ENCODE data around the gene DNAAF1.

DNAAF1 gene

DNA sequence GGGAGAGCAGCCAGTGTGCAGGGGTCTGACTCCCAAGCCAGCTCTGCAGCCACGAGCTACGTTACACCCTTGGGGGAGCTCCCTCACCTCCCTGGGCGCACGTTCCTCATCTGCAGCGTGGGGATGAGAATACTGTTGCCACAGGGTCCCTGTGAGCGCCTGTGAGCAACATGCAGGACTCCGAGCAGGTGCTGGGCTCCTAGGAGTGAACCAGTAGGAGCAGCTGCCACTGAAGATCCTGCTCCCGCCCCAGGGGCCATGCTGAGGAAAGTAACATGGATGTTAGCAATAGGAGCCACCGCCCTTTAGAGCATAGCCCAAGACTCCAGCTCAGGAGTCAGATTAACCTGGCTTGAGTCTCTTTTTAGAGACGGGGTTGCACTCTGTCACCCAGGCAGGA, 15.9 kb downstream of the DNAAF1 start:
- no peak for DNase-seq

DNA sequence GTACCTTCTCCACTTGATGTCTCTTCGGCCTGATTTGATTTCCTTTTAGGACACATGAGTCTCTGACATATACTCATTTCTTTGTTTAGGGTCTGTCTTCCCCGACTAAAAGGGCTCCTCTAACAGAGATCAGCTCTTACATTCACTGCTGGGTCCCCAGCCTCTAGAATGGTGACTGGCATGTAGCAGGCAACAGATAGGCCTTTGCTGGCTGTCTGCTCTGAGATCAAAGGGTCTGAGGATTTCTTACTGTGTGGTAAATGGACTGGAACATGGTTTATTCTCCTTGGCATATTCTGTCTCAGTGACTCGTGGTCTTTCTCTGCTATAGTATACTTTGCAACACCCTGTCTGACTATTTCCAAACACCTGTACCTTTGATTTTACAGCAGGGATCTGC, 16.7 kb downstream of the DNAAF1 start:
- no peak for DNase-seq

DNA sequence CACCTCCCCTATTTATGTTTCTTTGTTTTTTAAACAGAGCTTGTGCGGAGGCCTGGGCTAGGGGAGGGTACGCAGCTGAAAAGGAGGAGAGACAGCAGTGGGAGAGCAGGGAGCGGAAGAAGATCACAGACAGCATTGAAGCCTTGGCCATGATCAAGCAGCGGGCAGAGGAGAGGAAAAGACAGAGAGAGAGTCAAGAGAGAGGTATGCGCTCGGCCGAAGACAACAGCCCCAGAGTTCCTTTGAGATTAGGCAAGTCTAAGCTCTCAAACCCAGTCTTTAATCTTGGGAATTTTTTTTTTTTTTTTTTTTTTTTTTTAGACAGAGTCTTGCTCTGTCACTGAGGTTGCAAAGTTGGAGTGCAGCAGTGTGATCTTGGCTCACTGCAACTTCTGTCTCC, 20.6 kb downstream of the DNAAF1 start:
- no peak for DNase-seq

DNA sequence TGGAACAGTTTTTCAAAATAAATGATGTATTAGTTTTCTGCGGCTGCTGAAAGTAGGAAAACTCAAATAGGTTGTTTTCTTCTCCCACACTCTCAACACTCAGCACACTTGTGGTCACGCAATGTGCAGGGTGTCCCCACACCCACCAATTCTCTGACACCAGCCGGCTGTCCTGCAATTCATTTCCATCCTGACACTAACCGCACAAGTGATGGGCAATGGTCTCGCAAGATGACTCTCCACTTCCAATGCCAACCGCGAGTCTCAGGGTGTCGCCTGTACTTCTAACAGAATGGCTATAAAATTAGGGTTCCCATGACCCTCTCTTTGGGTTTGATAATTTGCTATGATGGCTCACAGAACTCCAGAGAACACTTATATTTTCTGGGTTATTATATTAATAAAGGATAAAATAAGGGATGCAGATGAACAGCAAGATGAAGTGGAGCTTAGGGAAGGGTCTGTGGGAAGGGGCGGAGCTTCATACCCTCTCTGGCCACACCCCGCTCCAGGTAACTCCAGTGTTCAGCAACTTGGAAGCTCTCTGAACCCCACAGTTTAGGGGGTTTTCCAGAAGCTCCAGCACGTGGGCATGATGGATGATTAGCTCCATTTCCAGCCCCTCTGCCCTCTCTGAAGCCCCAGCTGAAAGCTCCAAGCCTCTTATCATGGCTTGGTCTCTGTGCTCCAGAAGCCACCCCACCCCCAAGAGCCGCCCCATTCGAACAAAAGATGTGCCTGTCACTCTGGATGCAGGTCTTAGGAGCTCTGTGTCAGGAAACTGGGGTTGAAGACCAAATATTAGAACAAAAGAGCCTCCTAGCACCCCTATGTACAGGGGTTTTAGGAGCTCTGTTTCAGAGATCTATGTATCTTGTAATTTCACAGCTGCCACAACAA, 21.9 kb downstream of the DNAAF1 start:
- peak in 1 of 5 experiments; percentile 81 for DNase-seq

DNA sequence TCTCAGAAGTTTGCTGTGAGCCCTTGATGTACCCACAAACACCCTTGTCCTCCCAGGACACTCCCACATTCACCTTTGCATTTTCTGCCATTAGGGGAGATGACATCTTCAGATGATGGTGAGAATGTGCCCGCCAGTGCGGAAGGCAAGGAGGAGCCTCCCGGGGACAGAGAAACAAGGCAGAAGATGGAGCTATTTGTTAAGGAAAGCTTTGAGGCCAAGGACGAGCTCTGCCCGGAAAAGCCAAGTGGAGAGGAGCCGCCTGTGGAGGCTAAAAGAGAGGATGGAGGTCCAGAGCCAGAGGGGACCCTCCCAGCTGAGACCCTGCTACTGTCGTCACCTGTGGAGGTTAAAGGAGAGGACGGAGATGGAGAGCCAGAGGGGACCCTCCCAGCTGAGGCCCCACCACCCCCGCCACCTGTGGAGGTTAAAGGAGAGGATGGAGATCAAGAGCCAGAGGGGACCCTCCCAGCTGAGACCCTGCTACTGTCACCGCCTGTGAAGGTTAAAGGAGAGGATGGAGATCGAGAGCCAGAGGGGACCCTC, 24.7 kb downstream of the DNAAF1 start:
- no peak for DNase-seq

DNA sequence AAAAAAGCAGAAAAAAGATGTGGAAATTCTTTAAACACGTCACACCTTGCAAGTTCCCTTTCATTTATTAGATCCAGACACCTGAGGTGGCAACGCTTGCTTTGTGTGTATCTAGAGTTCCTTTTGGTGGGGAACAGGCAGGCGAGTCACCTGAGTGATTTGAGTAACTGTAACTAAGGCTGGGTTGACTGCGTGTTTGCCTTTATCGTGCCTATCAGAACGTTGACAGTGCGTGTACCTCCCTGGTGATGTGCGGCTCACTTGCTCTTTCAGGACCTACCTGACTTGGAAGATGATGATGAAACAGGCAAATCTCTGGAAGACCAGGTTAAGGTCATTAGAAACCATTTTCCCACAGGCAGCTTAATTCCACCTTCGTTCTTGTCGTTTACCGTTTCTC, 29.3 kb downstream of the DNAAF1 start:
- DNase-seq, result no peak

DNA sequence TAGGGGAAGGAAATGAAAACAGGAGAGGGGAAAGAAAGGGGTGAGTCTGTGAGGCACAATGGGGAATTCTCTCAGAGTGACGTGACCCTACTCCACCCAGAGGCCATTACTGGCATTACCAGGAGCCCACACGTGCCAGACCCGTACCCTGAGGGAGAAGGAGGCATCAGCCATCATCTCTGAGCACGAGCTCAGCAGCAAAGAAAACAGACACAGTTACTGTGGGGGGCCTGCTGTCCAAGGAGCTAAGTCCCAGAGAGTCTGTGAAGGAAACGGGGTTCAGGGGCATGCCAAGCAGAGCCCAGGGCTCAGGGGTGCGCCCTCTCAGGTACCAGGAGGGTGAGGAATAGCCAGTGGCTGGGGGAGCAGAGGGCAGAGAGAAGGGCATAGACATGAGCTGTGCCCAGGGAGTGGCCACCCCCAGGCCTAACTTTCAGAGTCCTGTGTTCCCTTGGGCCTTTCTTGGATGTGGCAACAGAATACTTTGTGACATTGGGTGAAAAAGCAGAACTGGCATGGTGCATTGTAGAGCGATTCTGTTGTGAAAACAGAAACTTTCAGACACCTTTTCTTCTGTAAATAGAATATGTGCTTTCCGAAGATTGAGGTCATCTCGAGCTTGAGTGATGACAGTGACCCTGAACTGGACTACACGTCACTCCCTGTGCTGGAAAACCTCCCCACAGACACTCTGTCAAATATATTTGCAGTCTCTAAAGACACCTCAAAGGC, 30.4 kb downstream of the DNAAF1 start:
- DNase-seq, result peak in 3 of 5 experiments; percentile 31 to 48 (median 39)

DNA sequence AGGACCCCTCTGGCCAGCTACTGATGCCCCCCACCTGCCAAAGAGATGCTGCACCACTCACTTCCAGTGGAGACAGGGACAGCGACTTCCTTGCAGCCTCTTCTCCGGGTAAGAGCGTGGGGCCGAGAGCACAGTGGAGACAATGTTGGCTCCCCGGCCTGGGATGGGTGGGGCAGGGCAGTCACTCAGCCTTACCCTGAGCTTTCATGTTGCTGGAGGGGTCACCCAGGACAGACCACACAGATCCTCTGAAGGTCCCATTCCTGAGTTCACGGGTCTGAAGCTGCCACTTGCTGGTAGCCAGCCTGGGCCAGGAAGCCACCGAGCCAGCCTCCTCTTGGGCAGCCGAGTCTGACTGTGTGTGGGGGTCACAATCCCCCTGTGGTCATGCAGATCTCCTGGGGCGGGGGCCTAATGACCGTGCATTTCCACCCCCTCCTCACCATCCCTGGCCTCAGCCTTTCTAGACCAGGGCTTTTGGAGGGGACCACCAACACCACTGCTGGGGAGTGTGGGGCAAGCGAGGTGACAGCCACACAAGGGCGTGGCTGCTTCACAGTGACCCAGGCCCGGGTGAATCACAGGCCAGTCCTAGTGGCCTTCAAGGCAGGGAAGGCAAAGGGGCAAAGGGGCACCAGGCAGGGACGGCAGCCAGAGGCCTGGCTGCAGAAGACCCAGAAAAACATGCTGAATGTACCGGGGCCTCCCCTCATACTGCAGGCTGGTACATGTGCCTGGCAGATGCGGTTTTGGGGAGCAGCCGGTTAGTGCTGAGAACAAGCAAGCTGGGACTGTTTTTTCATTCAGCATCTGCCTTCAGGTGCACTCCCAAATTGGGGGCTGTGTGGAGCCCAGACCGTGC, 31.3 kb downstream of the DNAAF1 start:
- no peak for DNase-seq

DNA sequence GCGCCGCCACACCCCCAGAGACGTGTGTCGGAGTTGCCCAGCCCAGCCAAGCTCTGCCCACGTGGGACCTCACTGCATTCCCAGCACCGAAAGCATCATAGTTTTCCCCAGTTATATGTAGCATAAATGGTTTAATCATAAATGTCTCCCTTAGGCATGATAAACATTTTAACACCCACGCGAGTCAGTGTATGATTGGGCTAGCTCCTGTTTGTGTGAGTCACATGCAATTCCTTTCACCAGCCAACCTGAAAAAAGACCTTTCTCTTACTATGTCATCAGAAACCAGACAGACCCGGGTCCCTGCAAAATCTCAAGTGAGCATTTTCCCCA, 32.6 kb downstream of the DNAAF1 start:
- DNase-seq, result no peak

DNA sequence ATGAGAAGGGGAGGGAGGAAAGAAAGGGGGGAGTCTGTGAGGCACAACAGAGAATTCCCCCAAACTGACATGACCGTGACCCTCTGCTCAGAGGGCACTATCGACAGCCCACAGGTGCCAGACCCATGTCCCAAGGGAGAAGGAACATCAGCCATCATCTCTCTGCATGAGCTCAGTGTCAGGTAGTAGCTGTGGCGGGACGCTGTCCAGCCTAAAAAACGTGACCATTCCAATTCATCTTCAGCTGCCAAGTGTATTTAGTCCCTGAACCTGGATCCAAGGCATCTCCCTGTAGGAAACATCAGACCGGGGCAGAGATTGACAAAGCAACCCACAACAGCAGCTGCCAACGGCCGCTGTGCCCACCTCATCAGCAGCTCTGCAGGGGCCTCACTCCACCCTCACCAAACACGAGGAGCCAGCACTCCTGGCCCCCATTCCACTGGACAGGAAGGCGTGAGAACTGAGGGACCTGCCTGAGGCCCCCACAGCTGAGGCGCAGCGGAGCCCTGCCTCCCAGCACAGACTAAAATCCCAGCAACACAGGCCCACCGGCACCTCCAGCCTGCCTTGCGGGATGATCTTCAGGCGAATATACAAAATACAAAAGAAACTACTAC, 33.1 kb downstream of the DNAAF1 start:
- DNase-seq, result no peak

DNA sequence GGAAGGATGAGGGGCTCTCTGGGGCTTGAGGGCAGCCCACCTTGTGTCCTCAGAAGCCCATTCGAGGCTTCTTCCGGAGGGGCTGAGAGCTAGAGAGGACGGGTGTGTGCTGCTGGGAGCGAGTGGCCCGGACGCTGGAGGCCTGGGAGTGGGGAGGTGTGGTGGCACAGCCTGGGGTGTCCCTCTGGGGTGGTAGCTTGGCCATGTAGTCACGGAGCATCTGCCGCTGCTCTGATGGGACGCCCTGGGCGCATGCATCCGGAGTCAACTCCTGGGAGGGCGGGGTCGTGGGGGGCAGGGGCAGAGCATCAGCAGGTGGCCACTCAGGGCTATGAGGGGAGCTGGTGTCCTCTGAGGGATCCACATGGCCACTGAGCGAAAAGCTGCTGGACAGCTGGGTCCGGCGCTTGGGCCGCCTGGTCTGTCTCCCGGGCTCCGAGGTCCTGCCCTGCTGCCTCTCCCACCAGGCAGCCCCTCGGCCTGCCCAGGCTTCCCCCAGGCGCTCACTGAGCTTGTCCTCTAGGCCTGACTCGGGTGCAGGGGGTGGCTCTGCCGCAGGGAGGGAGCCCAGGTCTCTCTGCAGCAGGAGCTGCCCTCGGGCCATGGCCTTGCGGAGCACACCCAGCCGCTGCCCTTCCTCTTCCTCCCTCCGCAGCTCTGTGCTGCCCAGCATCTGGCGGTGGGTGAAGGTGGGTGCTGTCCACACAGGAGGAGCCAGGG, 33.9 kb downstream of the DNAAF1 start:
- DNase-seq, result no peak

DNA sequence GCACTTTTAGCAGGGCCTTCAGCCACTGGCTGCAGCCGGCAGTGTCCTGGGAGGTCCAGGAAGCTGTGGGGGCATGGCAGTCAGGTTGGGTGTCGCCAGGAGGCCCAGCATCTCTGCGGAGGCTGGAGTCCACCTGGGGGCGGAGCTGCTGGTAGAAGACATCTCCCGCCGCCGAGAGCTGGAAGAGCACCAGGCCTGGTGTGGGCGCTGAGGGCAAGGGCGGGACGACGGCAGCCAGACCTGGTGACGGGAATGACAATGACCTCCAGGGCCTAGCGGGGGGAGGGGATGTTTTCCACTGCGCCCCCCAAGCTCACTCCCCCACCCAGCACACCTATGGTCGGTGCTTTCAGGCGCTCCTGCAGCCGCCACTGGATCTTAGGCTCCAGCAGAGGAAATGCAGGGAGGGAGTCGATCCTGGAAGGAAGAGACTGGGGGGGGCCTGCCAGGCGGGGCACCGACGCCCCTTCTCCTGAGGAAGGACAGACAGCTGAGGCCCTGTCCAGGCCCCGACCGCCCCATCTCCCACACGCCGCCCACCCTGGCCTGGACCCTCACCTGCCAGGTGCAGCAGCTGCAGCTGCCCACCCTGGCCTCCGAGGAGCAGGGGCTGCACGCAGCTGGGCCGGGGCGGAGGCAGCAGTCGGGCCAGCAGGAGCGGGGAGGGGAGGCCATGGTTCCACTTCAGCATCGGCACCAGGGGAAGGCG, 34.7 kb downstream of the DNAAF1 start:
- DNase-seq, result no peak

DNA sequence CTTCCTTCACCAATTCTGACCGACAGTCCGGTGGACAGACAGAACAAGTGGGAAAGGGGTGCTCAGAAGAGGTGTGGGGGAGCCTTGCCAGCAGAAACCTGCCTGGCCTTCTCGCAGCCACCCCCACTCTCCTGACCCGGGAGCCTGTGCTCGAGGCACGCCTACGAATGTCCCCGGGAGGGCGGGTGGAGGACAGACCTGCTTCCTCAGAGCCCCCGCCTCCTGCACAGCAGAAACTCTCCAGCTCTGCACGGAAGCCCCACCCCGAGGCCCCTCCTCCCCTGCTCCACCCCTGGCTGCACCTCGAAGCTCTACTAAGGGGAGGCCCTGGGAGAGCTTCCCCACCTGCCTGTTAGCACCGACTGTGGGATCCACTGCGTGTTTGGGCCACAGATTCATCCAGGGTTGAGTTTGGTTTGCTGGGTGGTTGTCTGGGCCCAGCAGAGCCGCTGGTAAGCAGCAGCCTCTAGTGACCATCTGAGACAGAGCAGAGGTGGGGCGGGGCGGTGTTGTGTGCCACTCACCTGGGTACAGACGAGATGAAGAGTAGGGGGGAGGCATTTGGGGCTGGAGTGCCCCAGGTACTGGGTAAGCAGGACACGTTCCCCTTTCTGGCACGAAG, 35.5 kb downstream of the DNAAF1 start:
- DNase-seq, result no peak

DNA sequence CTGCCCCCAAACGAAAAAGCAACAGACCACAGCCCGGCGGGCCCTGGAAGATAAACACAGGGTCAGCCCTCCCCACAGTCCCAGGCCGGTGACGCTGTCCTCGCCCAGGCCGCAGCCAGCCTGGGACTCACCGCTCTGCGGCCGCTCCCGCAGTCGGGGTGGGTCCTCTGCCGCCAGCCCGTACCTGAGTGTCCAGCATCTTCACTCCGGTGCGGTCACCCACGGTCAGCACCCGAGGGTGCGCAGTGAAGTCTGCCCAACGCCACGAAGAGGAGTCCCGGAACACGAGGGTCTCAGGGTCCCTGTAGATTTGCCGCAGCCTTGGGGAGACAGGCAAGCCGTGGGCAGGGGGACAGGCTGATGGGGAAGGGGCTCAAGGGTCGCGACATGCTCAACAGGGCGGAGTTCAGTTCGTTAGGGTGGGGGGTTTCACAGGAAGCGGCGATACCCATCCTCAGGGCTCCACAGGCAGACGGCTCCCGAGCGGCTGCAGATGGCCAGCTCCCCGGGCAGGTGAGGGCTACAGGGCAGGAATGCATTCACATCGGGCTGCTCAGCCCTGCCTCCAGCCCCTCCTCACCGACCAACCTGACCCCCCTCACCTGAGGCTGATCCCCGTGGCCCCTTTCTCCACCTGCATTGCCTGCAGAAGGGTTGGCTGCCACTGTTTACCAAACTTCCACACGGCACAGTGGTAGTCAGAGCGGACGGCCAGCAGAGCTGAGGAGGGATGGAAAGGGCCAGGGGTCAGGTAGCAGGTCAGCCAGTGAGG, 36.2 kb downstream of the DNAAF1 start:
- no peak for DNase-seq

DNA sequence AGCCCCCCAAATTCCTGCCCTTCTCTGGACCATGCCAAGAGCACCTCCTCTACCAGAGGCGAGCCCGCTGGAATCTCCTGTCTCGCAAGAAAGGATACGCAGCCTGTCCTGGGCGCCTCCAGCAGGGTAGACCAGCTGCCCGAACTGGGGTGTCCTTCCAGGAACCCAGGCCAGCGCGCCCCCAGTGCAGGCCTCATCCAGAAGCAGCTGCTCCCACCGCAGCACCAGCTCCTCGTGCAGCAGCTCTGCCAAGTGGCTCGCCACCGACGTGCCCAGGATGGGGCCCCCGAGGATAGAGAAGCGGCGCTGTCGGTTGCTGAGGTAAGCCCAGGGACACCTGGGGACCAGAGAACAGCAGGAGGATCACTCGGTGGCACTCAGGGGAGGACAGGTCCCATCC, 37.0 kb downstream of the DNAAF1 start:
- DNase-seq, result no peak

DNA sequence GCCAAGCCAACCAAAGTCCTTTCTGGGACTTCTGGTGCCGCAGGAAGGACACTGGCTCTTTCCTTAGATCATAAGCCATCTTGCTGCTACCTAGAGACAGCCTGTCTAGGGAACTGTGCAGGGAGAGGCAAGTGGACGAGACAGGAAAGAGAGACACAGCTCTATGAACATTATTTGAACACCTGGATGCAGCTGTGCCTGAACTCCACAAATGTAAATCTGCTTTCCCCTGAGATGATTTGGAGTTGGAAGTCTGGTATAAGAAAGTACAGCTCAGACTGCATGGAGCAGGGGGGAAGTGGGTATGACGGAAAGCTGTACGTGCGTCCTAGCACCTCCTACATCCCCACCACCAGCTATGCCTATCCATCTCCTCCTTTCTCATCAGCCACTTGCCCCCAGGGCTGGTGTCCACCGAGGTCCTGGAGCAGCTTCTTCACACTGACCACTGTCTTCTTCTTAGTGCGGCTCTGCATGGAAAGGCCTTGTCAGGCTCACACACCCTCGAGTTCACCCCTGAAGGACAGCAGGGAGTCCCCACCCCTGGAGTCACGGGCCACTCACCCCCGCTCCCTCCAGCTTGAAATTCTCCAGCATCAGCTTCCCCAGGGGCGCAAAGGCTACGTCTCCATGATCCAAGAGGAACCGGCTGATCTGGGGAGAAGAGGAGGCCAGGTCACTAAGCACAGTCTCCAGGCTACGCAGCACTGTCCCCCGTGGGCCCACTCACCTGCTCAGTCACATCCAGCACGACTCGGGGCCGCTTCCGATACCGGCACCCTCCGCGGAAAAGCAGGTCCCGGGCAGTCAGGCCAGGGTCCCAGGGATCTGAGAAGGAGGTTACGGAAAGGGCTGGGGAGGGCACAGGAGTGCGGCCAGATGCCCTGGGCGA, 37.8 kb downstream of the DNAAF1 start:
- no peak for DNase-seq

DNA sequence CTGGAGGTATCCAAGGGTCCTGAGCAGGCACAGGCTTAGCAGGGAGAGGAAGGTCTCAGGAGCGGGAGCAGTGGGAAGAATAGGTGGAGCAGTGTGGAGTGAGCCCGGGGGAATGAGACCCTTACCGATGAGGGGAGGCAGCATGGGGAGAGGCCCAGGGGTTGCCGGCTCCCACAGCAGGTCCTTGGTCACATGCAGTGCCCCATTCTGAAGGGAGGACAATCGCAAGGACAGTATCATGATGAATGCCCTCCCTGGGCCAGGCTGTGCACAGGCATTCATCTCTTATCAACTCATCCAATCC, 38.4 kb downstream of the DNAAF1 start:
- DNase-seq, result no peak

DNA sequence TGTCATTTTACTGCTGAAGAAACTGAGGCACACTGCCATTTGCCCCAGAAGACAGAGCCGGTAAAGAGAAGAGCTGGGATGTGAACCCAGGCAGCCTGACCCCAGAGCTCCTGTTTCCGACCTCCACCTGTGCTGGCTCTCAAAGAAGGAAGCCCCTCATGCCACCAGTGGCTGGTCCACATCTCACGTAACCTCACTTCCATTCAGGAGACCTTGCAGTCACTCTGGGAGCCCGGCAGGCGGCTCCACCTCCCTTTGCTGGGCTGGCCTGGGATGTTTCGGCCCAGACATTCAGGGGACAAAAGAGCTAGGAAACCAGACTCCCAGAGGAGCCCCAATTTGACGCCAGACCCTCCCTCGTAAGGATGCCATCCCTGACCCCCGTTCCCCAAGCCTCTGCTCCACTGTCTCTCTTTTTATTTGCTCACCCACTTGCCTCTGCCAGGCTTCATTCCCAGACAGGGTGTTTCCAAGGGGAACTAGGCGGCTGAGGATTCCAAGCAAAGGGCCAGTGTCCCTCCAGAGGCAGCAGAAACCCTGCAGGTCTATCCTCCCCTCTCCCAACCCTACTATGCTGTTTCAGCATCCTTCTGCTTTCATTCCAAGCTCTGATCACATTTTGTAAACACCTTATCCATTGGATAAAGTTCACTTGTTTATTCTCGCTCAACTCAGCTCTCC, 38.9 kb downstream of the DNAAF1 start:
- no peak for DNase-seq

All from T-helper 2 cell (primary cell).